ENCODE results near the gene DBN1.

GRCh38 chr5:177458912-177459350 is 14.5 kb downstream of the DBN1 start:
- TF ChIP-seq EZH2phosphoT487 (IDR thresholded peaks at IDR 0.05; ENCODE audit: insufficient read depth, low read depth), result no peak
- TF ChIP-seq EZH2 (IDR thresholded peaks at IDR 0.05; ENCODE audit: insufficient read depth, poor library complexity, severe bottlenecking), result no peak

Data from GM23248 (cell line).